CD14-positive monocyte (primary cell): ENCODE data around the gene ZNF627. TPM values are rescaled to one million over a fixed set of nuclear protein-coding genes. Genes with fewer than 3 reads are reported as not detected.

ENCODE experiments used
- DNase-seq, 3 donors: peaks; one replicate each; pipeline ENCODE4 v3.0.0-alpha.2; 2011 to 2022
- H2AFZ ChIP-seq: 2 replicates; pipeline ENCODE4 v1.6.0; 2012; ENCODE audit warnings: mild to moderate bottlenecking, low read depth, low read length, inconsistent platforms; ENCODE audit not compliant: insufficient read depth, poor library complexity, severe bottlenecking
- H3K27ac ChIP-seq, 2 donors: 1 replicate in 1 of 2; 2 replicates in 1 of 2; pipeline ENCODE4 v1.5.1; 2012 to 2013; ENCODE audit warnings: low read length in 2 of 2, control low read depth in 1 of 2, inconsistent platforms in 1 of 2, low read depth in 1 of 2, mild to moderate bottlenecking in 1 of 2
- H3K27me3 ChIP-seq, 2 donors: one replicate each; pipeline versions ENCODE4 v1.6.0 to v1.6.1; 2011 to 2013; ENCODE audit warnings: low read length in 2 of 2; ENCODE audit not compliant: control insufficient read depth in 2 of 2, insufficient read depth in 2 of 2
- H3K36me3 ChIP-seq, 2 donors: replicated peaks in 1 of 2; 1 replicate in 1 of 2; 2 replicates in 1 of 2; pipeline versions ENCODE4 v1.5.1 to v1.6.1; 2012 to 2013; ENCODE audit warnings: low read length in 2 of 2, control low read depth in 1 of 2, inconsistent platforms in 1 of 2, mild to moderate bottlenecking in 1 of 2; ENCODE audit not compliant: insufficient read depth in 2 of 2, control insufficient read depth in 1 of 2
- H3K4me1 ChIP-seq, 2 donors: 1 replicate in 1 of 2; 2 replicates in 1 of 2; pipeline versions ENCODE4 v1.5.1 to v1.6.1; 2012 to 2013; ENCODE audit warnings: low read length in 2 of 2, control low read depth in 1 of 2, inconsistent platforms in 1 of 2, mild to moderate bottlenecking in 1 of 2, moderate library complexity in 1 of 2; ENCODE audit not compliant: insufficient read depth in 2 of 2, control insufficient read depth in 1 of 2
- H3K4me2 ChIP-seq: replicated peaks from 2 replicates; pipeline ENCODE3; 2012; ENCODE audit warnings: low read length, moderate library complexity, mild to moderate bottlenecking; ENCODE audit not compliant: poor library complexity, severe bottlenecking; ENCODE audit errors: extremely low read depth
- H3K4me3 ChIP-seq, 3 experiments: fragments of 200-600 bp in 1 of 3; sonication (generic) in 1 of 3; replicated peaks in 1 of 3; 1 replicate in 2 of 3; 2 replicates in 1 of 3; pipeline ENCODE4 v1.5.1; 2011 to 2013; ENCODE audit warnings: low read length in 3 of 3, mild to moderate bottlenecking in 3 of 3, control low read depth in 2 of 3, low read depth in 2 of 3, inconsistent platforms in 1 of 3, moderate library complexity in 1 of 3
- H3K79me2 ChIP-seq: 2 replicates; pipeline ENCODE4 v1.6.0; 2012; ENCODE audit warnings: mild to moderate bottlenecking, control low read depth, inconsistent platforms, low read length, moderate library complexity; ENCODE audit not compliant: insufficient read depth
- H3K9ac ChIP-seq: 2 replicates; pipeline ENCODE4 v1.6.0; 2017; ENCODE audit warnings: low read length, mild to moderate bottlenecking; ENCODE audit not compliant: insufficient read depth, poor library complexity, severe bottlenecking
- H3K9me3 ChIP-seq, 2 donors: replicated peaks in 1 of 2; 1 replicate in 1 of 2; 2 replicates in 1 of 2; pipeline versions ENCODE4 v1.5.1 to v1.6.1; 2012 to 2013; ENCODE audit warnings: low read length in 2 of 2, control low read depth in 1 of 2; ENCODE audit not compliant: control insufficient read depth in 1 of 2, insufficient read depth in 1 of 2
- H4K20me1 ChIP-seq: 2 replicates; pipeline ENCODE4 v1.6.0; 2012; ENCODE audit warnings: mild to moderate bottlenecking, low read length, control low read depth, moderate library complexity; ENCODE audit not compliant: insufficient read depth
- H3K27ac Mint-ChIP-seq, 7 donors: one replicate each; pipeline ENCODE4 v1.8.0; 2020; ENCODE audit warnings: mild to moderate bottlenecking in 7 of 7, mixed read lengths in 7 of 7, moderate library complexity in 6 of 7, inconsistent platforms in 2 of 7
- H3K27me3 Mint-ChIP-seq, 3 donors: one replicate each; pipeline ENCODE4 v1.8.0; 2021 to 2022; ENCODE audit warnings: low read depth in 3 of 3, mild to moderate bottlenecking in 3 of 3, mixed read lengths in 3 of 3, moderate library complexity in 3 of 3, inconsistent platforms in 1 of 3
- H3K36me3 Mint-ChIP-seq, 2 donors: one replicate each; pipeline ENCODE4 v1.8.0; 2020; ENCODE audit warnings: mixed read lengths in 2 of 2, inconsistent platforms in 1 of 2, mild to moderate bottlenecking in 1 of 2
- H3K4me1 Mint-ChIP-seq: one replicate; pipeline ENCODE4 v1.8.0; 2020; ENCODE audit warnings: mild to moderate bottlenecking, mixed read lengths
- H3K4me3 Mint-ChIP-seq, 2 donors: one replicate each; pipeline ENCODE4 v1.8.0; 2020; ENCODE audit warnings: mild to moderate bottlenecking in 2 of 2, mixed read lengths in 2 of 2, moderate library complexity in 1 of 2
- H3K9me3 Mint-ChIP-seq, 7 donors: one replicate each; pipeline ENCODE4 v1.8.0; 2020 to 2022; ENCODE audit warnings: mixed read lengths in 7 of 7, mild to moderate bottlenecking in 6 of 7, moderate library complexity in 6 of 7, inconsistent platforms in 2 of 7
- WGBS: methylation state at CpG from one replicate; pipeline ENCODE4 v1.1.5; 2013; ENCODE audit warnings: missing lambda C conversion rate; ENCODE audit not compliant: insufficient coverage; 5-methylcytosine and 5-hydroxymethylcytosine counted together
- intact Hi-C, 2 donors: fragments of 100-400 bp; cut with micrococcal nuclease; formaldehyde crosslinking; loops; one replicate each; pipeline versions ENCODE4 v1.15.0 to v1.15.1; 2023
- polyA plus RNA-seq, 3 donors: library from polyadenylated mRNA; depleted of rRNA in 1 of 3; unstranded in 2 of 3; stranded (reverse) in 1 of 3; fragments of 300-500 nt in 2 of 3; fragments of >200 nt in 1 of 3; fragmentation: Illumina TruSeq in 2 of 3; gene quantifications; 1 replicate in 2 of 3; 2 replicates in 1 of 3; pipeline ENCODE4 v1.2.3, GENCODE V29; 2012 to 2021
- TF ChIP-seq, protein P1 (sequence below): fragments of 200-600 bp; IDR thresholded peaks from one replicate; pipeline ENCODE4 v1.8.0; 2022; ENCODE audit warnings: antibody characterized with exemption, mild to moderate bottlenecking

The ZNF627 gene
- polyA plus RNA-seq, 3 donors, result 1.7 to 3.7 (median 3.4) TPM

DNA sequence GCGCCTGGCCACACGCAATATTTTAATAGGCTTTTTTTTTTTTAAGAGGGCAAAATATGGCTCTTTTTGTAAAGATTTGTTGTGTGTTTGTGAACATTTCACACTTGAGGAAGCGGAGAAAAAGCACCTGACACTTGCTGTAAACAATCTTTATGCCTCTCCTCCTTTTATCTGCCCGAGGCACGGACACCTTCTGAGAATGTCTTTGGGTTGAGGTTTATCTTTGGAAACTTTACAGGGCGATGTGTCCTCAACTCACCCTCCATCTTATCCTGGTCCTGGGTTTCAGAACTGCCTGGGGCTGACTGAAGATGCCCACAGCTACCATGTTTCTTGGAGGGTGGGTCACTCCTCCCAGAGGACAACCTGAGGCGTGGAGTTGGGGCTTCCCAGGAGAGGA, 44.0 kb downstream of the ZNF627 start:
- no peak overlapping the region for H3K4me2 ChIP-seq
- TF ChIP-seq, protein P1, sequence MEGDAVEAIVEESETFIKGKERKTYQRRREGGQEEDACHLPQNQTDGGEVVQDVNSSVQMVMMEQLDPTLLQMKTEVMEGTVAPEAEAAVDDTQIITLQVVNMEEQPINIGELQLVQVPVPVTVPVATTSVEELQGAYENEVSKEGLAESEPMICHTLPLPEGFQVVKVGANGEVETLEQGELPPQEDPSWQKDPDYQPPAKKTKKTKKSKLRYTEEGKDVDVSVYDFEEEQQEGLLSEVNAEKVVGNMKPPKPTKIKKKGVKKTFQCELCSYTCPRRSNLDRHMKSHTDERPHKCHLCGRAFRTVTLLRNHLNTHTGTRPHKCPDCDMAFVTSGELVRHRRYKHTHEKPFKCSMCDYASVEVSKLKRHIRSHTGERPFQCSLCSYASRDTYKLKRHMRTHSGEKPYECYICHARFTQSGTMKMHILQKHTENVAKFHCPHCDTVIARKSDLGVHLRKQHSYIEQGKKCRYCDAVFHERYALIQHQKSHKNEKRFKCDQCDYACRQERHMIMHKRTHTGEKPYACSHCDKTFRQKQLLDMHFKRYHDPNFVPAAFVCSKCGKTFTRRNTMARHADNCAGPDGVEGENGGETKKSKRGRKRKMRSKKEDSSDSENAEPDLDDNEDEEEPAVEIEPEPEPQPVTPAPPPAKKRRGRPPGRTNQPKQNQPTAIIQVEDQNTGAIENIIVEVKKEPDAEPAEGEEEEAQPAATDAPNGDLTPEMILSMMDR, result no peak
- H3K27me3 ChIP-seq, result no peaks in the 10 kb centered on the region
- H3K9me3 ChIP-seq, result no peaks in the 10 kb centered on the region
- no peak for DNase-seq
- no peaks in the 10 kb centered on the region for H4K20me1 ChIP-seq
- H3K36me3 Mint-ChIP-seq, result peaks cover 2 to 3% of the 10 kb centered on the region in 2 donors
- no peaks in the 10 kb centered on the region for H3K79me2 ChIP-seq
- peaks cover 3 to 8% (median 8%) of the 10 kb centered on the region in 3 donors for H3K27me3 Mint-ChIP-seq
- no peak overlapping the region for H3K27ac Mint-ChIP-seq
- peaks cover 4% of the 10 kb centered on the region for H3K4me1 Mint-ChIP-seq
- intact Hi-C loops, result no loop called here
- no peak overlapping the region for H3K9ac ChIP-seq
- H3K4me3 Mint-ChIP-seq, result no peak overlapping the region
- no peak overlapping the region for H3K27ac ChIP-seq
- H3K9me3 Mint-ChIP-seq, result peaks cover 3 to 18% (median 8%) of the 10 kb centered on the region in 7 donors
- no peak overlapping the region for H3K4me3 ChIP-seq
- 100% methylated on average over 1 of the region's 7 CpGs for WGBS
- peaks cover 7 to 12% of the 10 kb centered on the region in 2 donors for H3K4me1 ChIP-seq
- no peak overlapping the region for H2AFZ ChIP-seq
- no peaks in the 10 kb centered on the region for H3K36me3 ChIP-seq

- Mint-ChIP-seq H3K4me1 (peaks cover 4% of the 10 kb centered on the region), H3K9me3 (peaks cover 3 to 20% (median 9%) of the 10 kb centered on the region in 7 donors), H3K4me3 (no peak overlapping the region), H3K27ac (no peak overlapping the region), H3K36me3 (peaks cover 2 to 3% of the 10 kb centered on the region in 2 donors), H3K27me3 (peaks cover 3 to 8% (median 5%) of the 10 kb centered on the region in 3 donors)
- Histone ChIP-seq H3K27me3 (no peaks in the 10 kb centered on the region), H3K4me1 (peaks cover 7 to 12% of the 10 kb centered on the region in 2 donors), H3K4me2 (no peak overlapping the region), H3K79me2 (no peaks in the 10 kb centered on the region), H4K20me1 (no peaks in the 10 kb centered on the region), H2AFZ (no peak overlapping the region), H3K9me3 (no peaks in the 10 kb centered on the region), H3K27ac (no peak overlapping the region), H3K36me3 (no peaks in the 10 kb centered on the region), H3K9ac (no peak overlapping the region), H3K4me3 (no peak overlapping the region)
- TF ChIP-seq, protein P1, result no peak
- intact Hi-C loops, result no loop called here
- 100% methylated on average over 1 of the region's 3 CpGs for WGBS
- no peak for DNase-seq
Observed at GRCh38 chr19:11642902-11643301, 45.6 kb downstream of the ZNF627 start.
